ENCODE data around the gene BACE2.

BACE2 gene

GRCh38 chr21:41217671-41218385 lies 49.9 kb downstream of the BACE2 start:
- ChIA-PET POLR2A (no interaction called here), CTCF (interaction anchor here (0.5 kb wide), 1 partner anchor 8 kb away, joined by 4 read pairs; no protein-coding TSS in a partner anchor)
- no peak for TF ChIP-seq CTCF (IDR thresholded peaks at IDR 0.05; ENCODE audit: insufficient read depth, low read length, missing control alignments)
- peak; percentile 24 for DNase-seq (ENCODE audit: low read depth, low spot score)
- H3K4me3 ChIP-seq (ENCODE audit: low read depth, low read length): no peak overlapping the region

GRCh38 chr21:41219498-41220207 lies 51.7 kb downstream of the BACE2 start:
- CTCF ChIA-PET: no interaction called here
- POLR2A ChIA-PET: no interaction called here
- H3K4me3 ChIP-seq (ENCODE audit: low read depth, low read length): no peak overlapping the region
- TF ChIP-seq CTCF (IDR thresholded peaks at IDR 0.05; ENCODE audit: insufficient read depth, low read length, missing control alignments): no peak
- DNase-seq (ENCODE audit: low read depth, low spot score): no peak

- ChIA-PET CTCF (no interaction called here), POLR2A (no interaction called here)
- no peak for TF ChIP-seq CTCF (IDR thresholded peaks at IDR 0.05; ENCODE audit: insufficient read depth, low read length, missing control alignments)
- DNase-seq (ENCODE audit: low read depth, low spot score): no peak
- no peak overlapping the region for H3K4me3 ChIP-seq (ENCODE audit: low read depth, low read length)
These were observed 52.3 kb downstream of the BACE2 start for GRCh38 chr21:41220208-41220733.

GRCh38 chr21:41222247-41223068 lies 54.5 kb downstream of the BACE2 start:
- no peak for TF ChIP-seq CTCF (IDR thresholded peaks at IDR 0.05; ENCODE audit: insufficient read depth, low read length, missing control alignments)
- POLR2A ChIA-PET: no interaction called here
- H3K4me3 ChIP-seq (ENCODE audit: low read depth, low read length): no peak overlapping the region
- CTCF ChIA-PET: no interaction called here
- no peak for DNase-seq (ENCODE audit: low read depth, low spot score)

GRCh38 chr21:41226853-41227252 lies 58.9 kb downstream of the BACE2 start:
- POLR2A ChIA-PET: no interaction called here
- CTCF ChIA-PET: interaction anchor here (1.4 kb wide), 1 partner anchor 55 kb away, joined by 4 read pairs; no protein-coding TSS in a partner anchor
- no peak for DNase-seq (ENCODE audit: low read depth, low spot score)
- no peak for TF ChIP-seq CTCF (IDR thresholded peaks at IDR 0.05; ENCODE audit: insufficient read depth, low read length, missing control alignments)
- H3K4me3 ChIP-seq (ENCODE audit: low read depth, low read length): no peak overlapping the region
